ENCODE measurements around the gene CCL11. TPM values are rescaled to one million over a fixed set of nuclear protein-coding genes. Genes with fewer than 3 reads are reported as not detected.

CCL11 gene
- total RNA-seq, 2 donors from 2014 or later = 1.1 TPM; not detected in 1

GRCh38 chr17:34260861-34261260 is 24.7 kb upstream of the CCL11 start:
- Histone ChIP-seq H3K4me1 (replicated peaks) (no peaks in the 10 kb centered on the region), H3K4me3 (no peak overlapping the region), H3K27me3 (replicated peaks; ENCODE audit: insufficient read depth) (no peaks in the 10 kb centered on the region), H3K36me3 (no peaks in the 10 kb centered on the region), H3K27ac (no peak overlapping the region), H3K9me3 (no peaks in the 10 kb centered on the region)
- no peak for DNase-seq (ENCODE audit: low spot score)
- 16% methylated on average over 4 of the region's 4 CpGs for WGBS
- TF ChIP-seq POLR2AphosphoS5 (IDR thresholded peaks at IDR 0.05) (no peak), POLR2A (IDR thresholded peaks at IDR 0.05) (no peak), CTCF (IDR thresholded peaks at IDR 0.05) (no peak)
- intact Hi-C loops (cut with DNase I) = no loop called here

- no peaks in the 10 kb centered on the region for H3K27me3 ChIP-seq (replicated peaks; ENCODE audit: insufficient read depth)
- intact Hi-C loops (cut with DNase I) = no loop called here
- WGBS = 66% methylated on average over 5 of the region's 5 CpGs
- H3K27ac ChIP-seq = no peak overlapping the region
- H3K36me3 ChIP-seq = no peaks in the 10 kb centered on the region
- no peaks in the 10 kb centered on the region for H3K9me3 ChIP-seq
- no peak for DNase-seq (ENCODE audit: low spot score)
- no peak overlapping the region for H3K4me3 ChIP-seq
- TF ChIP-seq POLR2AphosphoS5 (IDR thresholded peaks at IDR 0.05) (no peak), CTCF (IDR thresholded peaks at IDR 0.05) (no peak), POLR2A (IDR thresholded peaks at IDR 0.05) (no peak)
- H3K4me1 ChIP-seq (replicated peaks) = no peaks in the 10 kb centered on the region
Observed at GRCh38 chr17:34261568-34262337, 23.8 kb upstream of the CCL11 start.

- WGBS = 53% methylated on average over 3 of the region's 3 CpGs
- intact Hi-C loops (cut with DNase I) = no loop called here
Observed at GRCh38 chr17:34265711-34266110, 19.8 kb upstream of the CCL11 start.

GRCh38 chr17:34269969-34270368 is 15.6 kb upstream of the CCL11 start, which contains the start of gene CCL7:
Gene CCL7 (plus strand): TSS chr17:34270221. CDS start chr17:34270291, 70 bp downstream.
- no peaks in the 10 kb centered on the region for H3K4me1 ChIP-seq (replicated peaks)

More at GRCh38 chr17:34265711-34266110, 19.8 kb upstream of the CCL11 start:
- H3K36me3 ChIP-seq = no peaks in the 10 kb centered on the region
- TF ChIP-seq POLR2AphosphoS5 (IDR thresholded peaks at IDR 0.05) = no peak
- TF ChIP-seq CTCF (IDR thresholded peaks at IDR 0.05) = no peak
- TF ChIP-seq POLR2A (IDR thresholded peaks at IDR 0.05) = no peak
- no peaks in the 10 kb centered on the region for H3K4me1 ChIP-seq (replicated peaks)
- peaks cover 3% of the 10 kb centered on the region for H3K27me3 ChIP-seq (replicated peaks; ENCODE audit: insufficient read depth)
- no peak for DNase-seq (ENCODE audit: low spot score)
- H3K4me3 ChIP-seq = no peak overlapping the region
- H3K27ac ChIP-seq = no peak overlapping the region
- H3K9me3 ChIP-seq = no peaks in the 10 kb centered on the region

More at GRCh38 chr17:34269969-34270368, 15.6 kb upstream of the CCL11 start, which contains the start of gene CCL7:
- TF ChIP-seq POLR2A (IDR thresholded peaks at IDR 0.05) (no peak), POLR2AphosphoS5 (IDR thresholded peaks at IDR 0.05) (no peak), CTCF (IDR thresholded peaks at IDR 0.05) (no peak)
- DNase-seq (ENCODE audit: low spot score) = no peak
- no peaks in the 10 kb centered on the region for H3K9me3 ChIP-seq
- H3K27ac ChIP-seq = no peak within 1 kb of the TSS
- intact Hi-C loops (cut with DNase I) = no loop called here
- no peak within 1 kb of the TSS for H3K4me3 ChIP-seq
- H3K27me3 ChIP-seq (replicated peaks; ENCODE audit: insufficient read depth) = peaks cover 4% of the 10 kb centered on the region
- no peaks in the 10 kb centered on the region for H3K36me3 ChIP-seq
- WGBS = 0% methylated on average over 1 of the region's 1 CpG
